ENCODE data around the gene CFAP97.

Gene CFAP97

GRCh38 chr4:185182239-185182638 is 21.6 kb downstream of the CFAP97 start:
- no peak overlapping the region for H3K4me3 ChIP-seq (replicated peaks; ENCODE audit: insufficient read depth, low read length)

DNA sequence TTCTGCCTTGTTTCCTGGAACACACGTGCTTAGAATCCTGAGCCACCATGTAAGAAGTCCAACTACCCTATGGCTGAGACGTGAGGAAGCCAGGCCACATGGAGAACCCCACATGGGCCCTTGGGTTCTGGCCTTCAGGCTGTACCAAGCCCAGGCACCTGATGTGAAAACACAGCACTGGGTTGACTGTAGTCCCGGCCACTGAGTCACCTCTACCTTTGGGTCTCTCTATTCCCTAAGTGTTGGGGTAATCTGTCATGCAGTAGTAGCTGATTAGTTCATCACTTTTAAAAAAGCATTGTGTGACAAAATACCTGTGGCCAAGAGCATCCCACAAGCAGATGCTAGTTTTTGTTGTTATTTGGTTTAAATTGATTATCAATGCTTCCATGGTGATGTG is 24.3 kb downstream of the CFAP97 start:
- DNase-seq (ENCODE audit: low read depth in 1 of 2, low spot score in 1 of 2) = no peak
- Histone ChIP-seq H3K4me3 (replicated peaks; ENCODE audit: insufficient read depth, low read length) (no peak overlapping the region), H3K27me3 (ENCODE audit: insufficient read depth, poor library complexity, severe bottlenecking) (no peaks in the 10 kb centered on the region), H3K27ac (replicated peaks) (no peak overlapping the region)
- no peak for TF ChIP-seq POLR2AphosphoS5 (IDR thresholded peaks at IDR 0.05; ENCODE audit: low read depth)
- TF ChIP-seq GABPA (IDR thresholded peaks at IDR 0.05; ENCODE audit: low read depth) = no peak
- TF ChIP-seq SPI1 (IDR thresholded peaks at IDR 0.05; ENCODE audit: borderline replicate concordance, low read depth) = no peak
- no peak for TF ChIP-seq CTCF (IDR thresholded peaks at IDR 0.05; ENCODE audit: insufficient read depth, low read length)
- no peak for TF ChIP-seq REST (IDR thresholded peaks at IDR 0.05; ENCODE audit: insufficient replicate concordance, low read depth)

More at GRCh38 chr4:185182239-185182638, 21.6 kb downstream of the CFAP97 start:
- no peak for TF ChIP-seq REST (IDR thresholded peaks at IDR 0.05; ENCODE audit: insufficient replicate concordance, low read depth)
- no peak for TF ChIP-seq SPI1 (IDR thresholded peaks at IDR 0.05; ENCODE audit: borderline replicate concordance, low read depth)
- no peak for TF ChIP-seq GABPA (IDR thresholded peaks at IDR 0.05; ENCODE audit: low read depth)
- no peak for DNase-seq (ENCODE audit: low read depth in 1 of 2, low spot score in 1 of 2)
- H3K27me3 ChIP-seq (ENCODE audit: insufficient read depth, poor library complexity, severe bottlenecking) = no peaks in the 10 kb centered on the region
- no peak overlapping the region for H3K27ac ChIP-seq (replicated peaks)

DNA sequence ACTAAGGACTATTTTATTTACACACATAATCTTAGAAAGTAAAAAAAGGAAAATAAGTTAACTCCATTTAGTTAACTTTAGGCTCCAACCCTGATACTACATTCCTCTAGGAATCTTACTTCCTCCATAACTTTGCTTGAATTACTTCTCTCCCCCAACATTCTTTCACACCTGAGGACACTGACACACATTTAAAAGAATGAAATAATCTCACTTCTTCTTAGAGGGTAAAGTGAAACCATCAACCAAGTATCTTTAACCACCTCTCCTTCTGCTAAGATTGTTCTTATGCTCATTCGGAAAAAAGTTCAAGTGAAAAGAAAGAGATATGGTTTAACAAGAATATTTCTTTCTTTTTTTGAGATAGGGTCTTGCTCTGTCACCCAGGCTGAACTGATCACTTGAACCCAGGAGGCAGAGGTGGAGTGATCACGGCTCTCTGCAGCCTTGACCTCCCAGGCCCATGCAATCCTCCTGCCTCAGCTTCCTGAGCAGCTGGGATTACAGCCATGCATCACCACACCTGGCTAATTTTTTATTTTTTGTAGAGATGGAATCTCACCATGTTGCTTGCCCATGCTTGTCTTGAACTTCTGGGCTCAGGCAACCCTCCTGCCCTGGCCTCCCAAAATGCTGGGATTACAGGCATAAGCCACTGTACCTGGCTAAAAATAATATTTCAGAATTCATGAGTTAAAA is 32.3 kb downstream of the CFAP97 start:
- Histone ChIP-seq H3K4me3 (replicated peaks; ENCODE audit: insufficient read depth, low read length) (no peak overlapping the region), H3K27me3 (ENCODE audit: insufficient read depth, poor library complexity, severe bottlenecking) (no peaks in the 10 kb centered on the region), H3K27ac (replicated peaks) (no peak overlapping the region)
- no peak for TF ChIP-seq REST (IDR thresholded peaks at IDR 0.05; ENCODE audit: insufficient replicate concordance, low read depth)
- no peak for TF ChIP-seq POLR2AphosphoS5 (IDR thresholded peaks at IDR 0.05; ENCODE audit: low read depth)
- no peak for TF ChIP-seq SPI1 (IDR thresholded peaks at IDR 0.05; ENCODE audit: borderline replicate concordance, low read depth)
- TF ChIP-seq CTCF (IDR thresholded peaks at IDR 0.05; ENCODE audit: insufficient read depth, low read length) = no peak
- no peak for TF ChIP-seq GABPA (IDR thresholded peaks at IDR 0.05; ENCODE audit: low read depth)
- DNase-seq (ENCODE audit: low read depth in 1 of 2, low spot score in 1 of 2) = no peak

Measured in HL-60 (cell line).